ENCODE results near the gene PRDX3. TPM values are rescaled to one million over a fixed set of nuclear protein-coding genes. Genes with fewer than 3 reads are reported as not detected.

Gene PRDX3
- total RNA-seq, 1 donor from 2014 or later: 83.2 TPM

DNA sequence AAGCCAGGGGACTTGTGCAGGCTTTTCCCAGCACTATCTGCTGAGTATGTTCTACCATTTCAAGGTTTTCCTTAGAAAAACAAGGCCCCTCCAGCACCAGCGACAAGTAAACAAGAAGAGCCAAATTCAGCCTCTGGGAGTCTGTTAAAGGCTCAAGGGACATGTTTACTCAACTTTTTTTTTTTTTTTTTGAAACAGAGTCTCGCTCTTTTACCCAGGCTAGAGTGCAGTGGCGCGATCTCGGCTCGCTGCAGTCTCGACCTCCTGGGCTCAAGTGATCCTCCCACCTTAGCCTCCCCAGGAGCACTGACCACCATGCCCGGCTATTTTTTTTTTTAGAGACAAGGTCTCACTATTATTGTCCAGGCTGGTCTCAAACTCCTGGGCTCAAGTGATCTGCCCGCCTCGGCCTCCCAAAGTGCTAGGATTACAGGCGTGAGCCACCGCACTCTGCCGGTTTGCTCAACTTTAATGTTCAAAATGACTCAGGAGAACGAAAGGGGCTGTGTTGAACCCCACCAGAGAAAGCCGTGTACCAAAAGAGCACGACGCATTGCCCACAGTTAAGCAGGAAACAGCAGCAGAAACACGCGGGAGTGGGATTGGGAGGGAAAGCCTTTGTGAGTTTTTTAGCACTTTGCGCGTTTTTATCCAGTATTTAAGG lies 772 bp downstream of the PRDX3 start:
- intact Hi-C loops (cut with DNase I): no loop called here
- DNase-seq (ENCODE audit: extremely low spot score in 2 of 2): no peak
- Histone ChIP-seq H3K4me1 (peaks cover 21% of the 10 kb centered on the region), H3K9me3 (no peaks in the 10 kb centered on the region), H3K27me3 (no peaks in the 10 kb centered on the region), H3K36me3 (peaks cover 0 to 19% of the 10 kb centered on the region in 2 donors), H3K27ac (peak overlapping the region; percentile 85), H3K4me3 (peak overlapping the region; percentile 50 to 63)
- TF ChIP-seq CTCF (IDR thresholded peaks at IDR 0.05) (no peak), POLR2A (IDR thresholded peaks at IDR 0.05) (no peak), POLR2AphosphoS5 (IDR thresholded peaks at IDR 0.05; ENCODE audit: insufficient read depth in 1 of 2, low read depth in 1 of 2) (no peak)

GRCh38 chr10:119176166-119176565 lies 2.4 kb downstream of the PRDX3 start:
- intact Hi-C loops (cut with DNase I): no loop called here
- Histone ChIP-seq H3K9me3 (no peaks in the 10 kb centered on the region), H3K27ac (no peak overlapping the region), H3K27me3 (no peaks in the 10 kb centered on the region), H3K4me1 (peaks cover 21% of the 10 kb centered on the region), H3K4me3 (no peak overlapping the region), H3K36me3 (peaks cover 0 to 36% of the 10 kb centered on the region in 2 donors)
- TF ChIP-seq CTCF (IDR thresholded peaks at IDR 0.05): no peak
- TF ChIP-seq POLR2AphosphoS5 (IDR thresholded peaks at IDR 0.05; ENCODE audit: insufficient read depth in 1 of 2, low read depth in 1 of 2): no peak
- no peak for TF ChIP-seq POLR2A (IDR thresholded peaks at IDR 0.05)
- DNase-seq (ENCODE audit: extremely low spot score in 2 of 2): no peak

- no peak for DNase-seq (ENCODE audit: extremely low spot score in 2 of 2)
- H3K27me3 ChIP-seq: no peaks in the 10 kb centered on the region
- H3K36me3 ChIP-seq: peaks cover 0 to 54% of the 10 kb centered on the region in 2 donors
- no peak for TF ChIP-seq POLR2A (IDR thresholded peaks at IDR 0.05)
- TF ChIP-seq CTCF (IDR thresholded peaks at IDR 0.05): no peak
- TF ChIP-seq POLR2AphosphoS5 (IDR thresholded peaks at IDR 0.05; ENCODE audit: insufficient read depth in 1 of 2, low read depth in 1 of 2): no peak
- H3K9me3 ChIP-seq: no peaks in the 10 kb centered on the region
- H3K27ac ChIP-seq: no peak overlapping the region
- H3K4me1 ChIP-seq: peaks cover 20% of the 10 kb centered on the region
- intact Hi-C loops (cut with DNase I): no loop called here
- H3K4me3 ChIP-seq: no peak overlapping the region
Observed at GRCh38 chr10:119174109-119174508, 4.5 kb downstream of the PRDX3 start.

DNA sequence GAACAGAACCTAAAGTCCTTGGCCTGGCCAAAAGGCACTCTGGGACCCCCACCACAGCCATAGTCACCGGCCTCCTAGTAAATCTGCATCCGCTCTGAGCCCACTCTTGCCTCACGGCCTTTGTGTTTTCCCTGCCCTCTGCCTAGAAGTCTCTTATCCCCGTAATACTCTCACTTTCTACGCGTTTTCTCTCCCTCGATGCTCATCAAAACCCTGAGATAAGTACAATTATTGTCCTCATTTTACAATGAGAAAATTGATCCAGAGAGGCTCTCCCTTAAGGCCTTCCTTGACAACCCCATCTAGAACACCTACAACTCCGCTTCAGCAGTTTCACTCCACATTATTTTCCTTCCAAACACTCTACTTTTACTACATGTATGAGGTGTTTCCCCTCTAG lies 11.6 kb downstream of the PRDX3 start:
- no peaks in the 10 kb centered on the region for H3K9me3 ChIP-seq
- peaks cover 18% of the 10 kb centered on the region for H3K4me1 ChIP-seq
- H3K36me3 ChIP-seq: peaks cover 0 to 35% of the 10 kb centered on the region in 2 donors
- TF ChIP-seq POLR2A (IDR thresholded peaks at IDR 0.05) (no peak), CTCF (IDR thresholded peaks at IDR 0.05) (no peak), POLR2AphosphoS5 (IDR thresholded peaks at IDR 0.05; ENCODE audit: insufficient read depth in 1 of 2, low read depth in 1 of 2) (no peak)
- no peaks in the 10 kb centered on the region for H3K27me3 ChIP-seq
- H3K4me3 ChIP-seq: no peak overlapping the region
- DNase-seq (ENCODE audit: extremely low spot score in 2 of 2): no peak
- H3K27ac ChIP-seq: no peak overlapping the region
- intact Hi-C loops (cut with DNase I): no loop called here

- intact Hi-C loops (cut with DNase I): no loop called here
- Histone ChIP-seq H3K4me3 (no peak overlapping the region), H3K27ac (peak overlapping the region; percentile 86), H3K36me3 (peaks cover 0 to 30% of the 10 kb centered on the region in 2 donors), H3K4me1 (peaks cover 18% of the 10 kb centered on the region), H3K27me3 (no peaks in the 10 kb centered on the region), H3K9me3 (no peaks in the 10 kb centered on the region)
- no peak for DNase-seq (ENCODE audit: extremely low spot score in 2 of 2)
- no peak for TF ChIP-seq POLR2A (IDR thresholded peaks at IDR 0.05)
- TF ChIP-seq POLR2AphosphoS5 (IDR thresholded peaks at IDR 0.05; ENCODE audit: insufficient read depth in 1 of 2, low read depth in 1 of 2): no peak
- TF ChIP-seq CTCF (IDR thresholded peaks at IDR 0.05): no peak
Observed at GRCh38 chr10:119166564-119166963, 12.0 kb downstream of the PRDX3 start.
